ENCODE measurements around the gene LIN37.

GRCh38 chr19:35766571-35767104 lies 18.3 kb downstream of the LIN37 start:
- TF ChIP-seq CTCF (IDR thresholded peaks at IDR 0.05) (no peak), POLR2A (IDR thresholded peaks at IDR 0.05) (no peak)
